OCI-M1 (cell line): ENCODE data around the gene AVPR2.

Source experiments
- DNase-seq: peaks from one replicate; lab custom pipeline; 2025; lab: John Stamatoyannopoulos, UW

The AVPR2 gene

DNA sequence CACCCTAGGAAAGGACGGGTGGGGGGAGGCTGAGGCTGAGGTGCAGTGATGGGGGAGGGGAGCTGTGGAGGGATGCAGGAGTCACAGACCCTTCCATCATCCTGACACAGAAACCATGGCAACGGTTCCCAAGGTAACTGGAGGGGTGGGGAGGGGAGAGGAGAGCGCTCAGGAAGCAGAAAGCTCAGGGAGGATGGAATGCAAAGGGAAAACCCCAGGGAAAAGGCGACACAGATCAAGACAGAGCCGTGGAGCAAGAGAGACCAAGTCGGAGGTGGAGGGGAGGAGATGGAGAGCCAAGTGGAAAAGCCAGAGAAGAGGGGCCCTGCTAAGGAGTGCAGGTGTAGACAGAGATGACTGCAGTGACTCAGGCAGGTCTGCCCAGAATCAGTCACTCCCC, 33.0 kb upstream of the AVPR2 start:
- no peak for DNase-seq

DNA sequence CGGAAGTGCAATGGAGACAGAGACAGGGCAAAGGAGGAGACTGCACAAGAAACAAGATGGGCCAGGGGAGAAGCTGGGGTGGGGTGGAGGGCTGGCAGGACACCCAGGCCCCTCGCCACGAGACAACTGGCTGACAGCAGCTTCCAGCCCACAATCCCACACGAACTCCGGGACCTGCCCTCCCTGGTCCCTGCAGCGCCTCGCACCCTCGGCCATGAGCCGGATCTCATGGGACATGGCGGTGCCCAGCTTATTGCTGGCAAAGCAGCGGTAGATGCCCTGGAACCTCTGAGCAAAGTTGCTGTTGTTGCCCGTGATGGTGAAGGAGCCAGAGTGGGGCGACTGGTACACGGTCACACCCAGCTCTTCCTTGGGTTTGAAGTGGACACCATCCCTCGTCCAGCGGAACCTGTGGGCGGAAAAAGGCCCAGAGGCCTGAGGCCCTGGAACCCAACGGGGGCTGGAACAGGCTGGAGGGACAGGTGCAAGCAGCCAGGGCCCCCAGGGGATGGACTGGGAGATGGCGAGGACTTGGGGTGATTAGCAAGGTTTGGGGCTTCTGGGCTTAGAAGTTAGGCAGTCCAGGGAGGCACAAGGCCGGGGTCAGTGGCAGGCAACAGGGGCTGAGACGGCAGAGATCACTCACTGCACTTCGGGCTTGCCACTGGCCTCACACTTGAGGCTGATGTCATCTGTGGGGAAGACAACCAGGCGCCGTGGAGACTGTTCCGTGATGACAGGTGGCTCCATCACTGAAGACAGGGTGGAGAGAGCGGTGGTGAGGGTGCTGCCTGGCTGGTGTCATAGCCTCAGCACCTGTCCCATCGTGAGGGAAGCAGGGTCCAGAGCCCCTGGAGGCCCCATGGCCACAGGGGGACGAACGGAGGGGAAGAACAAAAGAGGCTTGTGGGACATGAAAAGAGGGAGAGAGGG, 32.3 kb upstream of the AVPR2 start:
- no peak for DNase-seq

DNA sequence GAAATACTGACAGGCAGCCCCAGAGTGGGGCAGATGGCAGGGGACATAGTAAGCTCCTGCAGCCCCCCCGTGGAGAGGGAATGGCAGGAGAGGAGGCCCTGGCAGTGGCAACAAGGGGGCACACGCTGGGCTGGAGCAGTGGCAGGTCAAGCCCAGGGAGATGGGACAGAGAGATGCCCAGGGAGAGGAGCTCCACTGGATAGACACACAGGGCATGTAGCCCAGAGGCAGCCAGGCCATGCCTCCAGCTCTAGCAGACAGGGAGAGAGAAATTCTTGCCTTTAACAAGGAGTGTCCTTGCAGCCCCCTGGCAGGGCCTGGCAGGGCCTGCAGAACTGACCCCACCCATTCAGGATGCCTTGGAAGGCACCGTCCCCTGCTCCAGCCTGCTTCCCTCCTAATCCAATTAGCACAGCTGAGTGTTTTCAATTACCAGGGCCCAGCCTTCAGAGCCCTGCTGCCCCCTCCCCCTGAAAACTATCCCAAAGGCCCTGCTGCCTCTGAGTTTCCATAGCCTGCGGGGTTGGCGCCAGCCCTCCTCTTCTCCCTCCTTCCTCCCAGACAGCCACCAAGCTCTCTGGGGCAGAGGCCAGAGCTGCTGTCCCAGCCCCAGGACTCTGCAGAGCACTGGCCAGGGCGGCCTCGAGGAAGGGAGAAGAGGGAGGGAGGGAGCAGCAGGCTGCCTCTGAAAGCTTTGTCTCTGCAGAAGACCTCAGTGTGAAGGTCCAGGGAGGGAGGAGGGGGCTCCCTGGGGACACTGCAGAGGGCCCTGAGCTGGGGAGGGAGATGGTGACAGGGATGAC, 31.0 kb upstream of the AVPR2 start:
- no peak for DNase-seq

DNA sequence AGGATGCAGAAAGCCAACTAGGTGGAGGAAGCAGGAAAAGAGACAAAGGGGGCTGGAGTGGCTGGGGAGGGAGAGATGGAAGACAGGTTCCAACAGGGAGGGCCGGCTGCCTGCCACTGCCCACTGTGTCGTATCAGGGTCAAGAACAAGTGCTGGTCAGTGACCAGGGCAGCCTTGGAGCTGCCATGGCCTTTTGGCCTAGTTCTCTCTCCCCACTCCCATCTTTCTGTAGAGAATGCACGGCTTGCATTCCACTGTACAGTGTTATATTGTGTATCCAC, 30.4 kb upstream of the AVPR2 start:
- DNase-seq: no peak

DNA sequence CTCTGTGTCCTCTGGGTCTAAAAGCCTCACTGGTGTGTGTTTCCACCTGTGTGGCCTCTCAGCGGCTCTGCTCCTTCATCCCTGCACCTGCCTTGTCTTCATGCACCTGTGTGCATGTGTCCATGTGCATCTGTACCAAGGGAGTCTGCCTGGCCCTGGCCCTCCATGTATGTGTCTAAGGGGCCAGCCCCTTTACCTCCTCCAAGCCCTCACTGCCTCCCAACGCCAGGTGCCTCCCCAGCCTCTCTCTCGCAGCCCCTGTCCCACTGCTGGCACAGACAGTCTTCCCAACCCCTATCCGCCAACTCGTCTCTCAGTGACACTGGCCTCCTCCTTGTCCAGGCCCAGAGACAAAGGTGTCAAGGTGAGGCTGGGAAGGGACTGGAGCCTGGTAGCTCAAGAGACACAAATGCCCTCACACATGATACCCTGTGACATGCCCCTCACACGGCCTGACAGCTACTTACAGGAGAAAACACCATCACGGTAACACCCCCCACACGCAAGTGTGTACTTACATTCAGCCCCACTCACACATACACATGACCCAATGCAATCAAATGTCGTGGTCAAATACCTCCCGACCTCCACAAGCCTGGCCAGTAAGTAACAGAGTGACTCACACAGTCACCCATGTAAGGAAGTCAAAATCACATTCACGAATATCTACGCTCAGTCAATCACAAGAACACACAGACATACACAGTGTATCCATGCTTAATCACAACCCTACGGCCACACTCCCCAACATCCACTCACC, 29.9 kb upstream of the AVPR2 start:
- DNase-seq: no peak

DNA sequence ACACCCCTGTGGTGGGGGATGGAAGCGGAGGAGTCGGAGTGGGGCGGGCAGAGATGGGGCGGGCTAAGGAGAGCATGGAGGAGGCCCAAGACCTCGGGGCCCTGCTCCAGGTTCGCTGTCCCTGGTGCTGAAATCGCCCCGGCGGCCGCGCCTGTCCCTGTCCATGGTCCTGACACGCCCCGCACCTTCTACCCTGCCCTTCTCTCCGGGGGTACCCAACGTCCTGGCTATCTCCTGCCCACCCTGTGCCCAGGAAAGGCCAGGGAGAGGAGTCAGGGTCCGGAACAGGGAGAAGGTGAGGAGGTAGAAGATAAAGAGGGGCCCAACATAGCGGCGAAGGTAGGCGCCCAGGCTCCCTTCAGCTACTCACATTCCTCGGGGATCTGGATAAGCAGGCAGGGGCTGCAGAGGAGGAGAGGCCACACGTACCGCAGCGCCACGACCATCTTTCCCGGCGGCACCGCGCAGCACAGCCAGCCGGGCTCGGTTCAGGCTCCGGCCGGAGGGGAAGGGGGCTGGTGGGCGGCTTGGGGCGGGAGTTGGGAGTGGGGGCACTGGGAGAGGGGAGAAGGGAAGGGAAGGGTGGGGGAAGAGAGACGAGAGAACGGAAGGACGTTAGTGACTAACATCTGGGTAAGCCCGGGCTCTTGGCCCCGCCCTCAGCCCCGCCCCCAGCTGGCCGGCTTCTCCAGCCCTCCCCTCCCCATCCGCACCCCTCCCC, 28.9 kb upstream of the AVPR2 start:
- DNase-seq: peak; percentile 82

DNA sequence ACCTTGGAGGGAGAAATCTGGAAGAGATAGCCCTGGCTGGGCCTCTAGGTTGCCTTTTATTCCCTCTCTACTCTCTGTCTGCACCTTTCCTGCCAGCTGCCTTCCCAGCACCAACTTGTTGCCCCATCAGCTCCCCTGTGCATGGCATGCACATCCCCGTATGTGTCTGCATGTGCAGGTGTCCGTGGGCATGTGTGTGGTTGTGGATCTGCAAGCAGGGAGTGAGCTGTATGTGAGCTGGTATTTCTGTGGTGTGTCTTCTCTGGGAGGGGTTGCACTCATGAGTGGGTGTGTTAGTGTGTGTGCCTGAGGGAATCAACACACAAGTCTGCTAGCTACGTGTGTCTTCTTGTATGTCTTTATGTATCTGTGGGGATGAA, 28.4 kb upstream of the AVPR2 start:
- DNase-seq: no peak

DNA sequence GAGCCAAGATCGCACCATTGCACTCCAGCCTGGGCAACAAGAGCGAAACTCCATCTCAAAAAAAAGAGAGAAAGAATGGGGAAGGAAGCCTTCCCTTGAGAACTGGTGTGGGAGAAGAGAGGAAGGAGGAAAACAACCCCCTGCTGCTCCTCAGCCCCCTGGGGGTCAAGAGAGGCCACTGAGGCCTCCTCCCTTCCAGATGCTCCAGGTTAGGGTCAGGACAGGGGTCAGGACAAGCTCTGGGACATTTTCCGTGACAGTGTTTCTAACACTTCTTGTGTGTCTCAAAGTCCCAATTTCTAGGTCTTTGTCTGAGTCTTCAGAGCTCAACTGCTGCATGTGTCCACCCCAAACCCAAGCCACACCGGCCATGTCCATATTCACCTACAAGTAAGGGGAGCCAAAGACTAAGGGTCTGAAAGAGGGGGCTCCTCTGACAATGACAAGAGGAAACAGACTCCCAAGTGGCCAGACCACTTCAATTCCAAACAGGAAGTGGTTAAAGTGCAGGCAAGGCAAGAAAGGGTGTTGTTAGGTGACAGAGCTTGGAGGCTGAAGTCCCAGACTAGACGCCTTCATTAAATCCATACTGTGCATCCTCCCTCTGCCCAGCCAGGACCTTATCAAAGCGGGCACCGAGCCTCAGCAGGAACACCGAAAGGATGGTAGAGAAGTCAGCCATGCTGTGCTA, 26.8 kb upstream of the AVPR2 start:
- DNase-seq: no peak

DNA sequence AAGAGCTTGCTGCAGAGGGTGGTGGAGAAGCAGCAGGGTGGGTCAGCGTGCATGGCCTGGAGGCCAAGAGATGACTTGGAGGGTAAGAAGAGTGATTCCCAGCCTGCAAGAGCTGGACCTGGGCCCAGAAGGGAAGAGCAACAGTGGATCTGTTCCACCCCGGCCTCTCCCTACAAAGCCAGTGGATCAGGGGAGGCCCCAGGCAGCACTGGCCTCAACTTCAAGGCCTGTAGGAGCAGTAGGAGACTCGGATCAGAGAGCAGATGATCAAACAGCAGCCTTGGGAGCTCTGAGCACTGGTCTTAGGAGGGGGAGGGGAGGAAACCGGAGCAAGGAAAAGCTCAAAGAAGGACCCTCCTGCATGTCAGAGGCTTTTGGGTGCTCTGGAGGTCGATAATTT, 26.1 kb upstream of the AVPR2 start:
- DNase-seq: no peak

DNA sequence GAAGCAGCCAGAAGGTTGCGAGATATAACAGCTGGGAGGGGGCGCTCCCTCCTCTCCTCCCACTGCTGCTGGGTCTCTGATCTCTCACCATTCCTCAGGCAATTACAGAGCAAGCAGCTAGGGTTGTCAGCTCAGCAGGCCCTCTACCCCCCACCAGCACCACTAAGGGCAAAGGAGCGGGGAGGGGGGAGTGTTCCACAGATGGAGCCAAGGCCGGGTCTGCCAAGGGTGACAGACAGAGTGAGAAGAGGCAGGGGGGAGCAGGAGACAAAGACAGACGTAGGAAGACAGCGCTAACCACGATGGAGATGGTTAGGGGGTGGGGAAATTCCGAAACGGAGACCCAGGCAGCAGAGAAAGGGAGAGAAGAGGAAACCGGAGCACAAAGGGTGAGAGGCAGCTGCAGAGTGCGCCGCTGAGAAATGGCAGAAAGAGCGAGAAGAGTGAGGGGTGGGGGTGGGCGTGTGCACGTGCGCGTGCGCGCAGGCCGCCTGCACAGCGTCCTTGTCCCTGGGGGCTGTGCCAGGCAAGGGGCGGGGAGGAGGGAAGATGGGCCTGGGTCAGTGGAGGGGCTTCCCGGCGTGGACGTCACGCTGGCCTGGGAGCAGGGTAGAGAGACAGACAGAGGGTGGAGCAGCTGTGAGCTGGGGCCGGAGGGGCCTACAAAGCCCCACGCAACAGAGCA, 25.4 kb upstream of the AVPR2 start:
- no peak for DNase-seq

DNA sequence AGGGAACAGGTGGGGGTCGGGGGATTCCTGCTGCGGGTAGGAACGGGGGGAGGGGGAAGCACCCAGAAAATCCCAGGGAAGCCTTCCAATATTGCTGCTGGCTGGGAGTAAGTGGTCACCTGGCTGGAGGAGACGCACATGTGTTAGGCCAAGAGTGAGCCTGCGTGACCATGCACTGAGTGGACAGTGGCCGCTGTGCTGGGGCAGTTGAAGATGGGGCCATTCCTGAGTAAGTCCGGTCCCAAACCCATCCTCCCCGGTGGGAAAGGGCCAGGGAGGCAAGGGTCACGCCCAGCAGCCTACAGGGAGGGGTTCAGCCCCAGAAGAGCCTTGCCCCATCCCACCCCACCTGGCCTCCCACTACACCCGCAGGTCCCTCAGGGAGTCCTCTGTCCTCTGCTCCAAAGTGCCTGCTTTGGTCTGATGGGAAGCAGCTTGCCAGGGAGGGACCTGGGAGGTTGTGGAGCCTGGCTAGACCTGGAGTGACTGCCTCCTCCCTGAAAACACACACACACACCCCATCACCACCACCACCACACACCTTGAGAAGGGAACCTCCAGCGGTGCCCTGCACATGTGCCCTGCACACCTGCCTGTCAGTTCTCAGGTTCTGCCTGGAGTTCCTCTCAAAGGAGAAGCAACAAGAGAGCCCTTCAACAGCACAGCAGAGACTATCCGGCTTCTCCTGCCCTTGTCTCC, 24.6 kb upstream of the AVPR2 start:
- DNase-seq: no peak

DNA sequence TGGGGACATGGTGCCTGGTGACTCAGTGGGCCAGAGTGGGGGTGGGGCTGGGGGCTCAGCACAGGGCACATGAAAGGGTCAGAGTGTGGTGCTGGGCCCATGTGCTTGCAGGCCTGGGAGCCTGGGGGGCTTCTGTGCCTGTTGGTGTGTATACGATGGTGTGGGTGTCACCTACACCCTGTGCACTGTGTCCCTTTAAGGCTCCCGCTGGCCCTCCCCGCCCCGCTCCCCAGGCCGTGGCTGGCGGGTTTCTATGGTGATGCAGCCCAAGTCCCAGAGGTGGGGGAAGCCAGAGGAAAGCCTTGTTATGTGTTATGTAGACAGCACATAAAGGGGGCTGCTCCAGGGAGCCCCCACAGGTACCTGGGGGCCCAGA, 24.0 kb upstream of the AVPR2 start:
- no peak for DNase-seq

DNA sequence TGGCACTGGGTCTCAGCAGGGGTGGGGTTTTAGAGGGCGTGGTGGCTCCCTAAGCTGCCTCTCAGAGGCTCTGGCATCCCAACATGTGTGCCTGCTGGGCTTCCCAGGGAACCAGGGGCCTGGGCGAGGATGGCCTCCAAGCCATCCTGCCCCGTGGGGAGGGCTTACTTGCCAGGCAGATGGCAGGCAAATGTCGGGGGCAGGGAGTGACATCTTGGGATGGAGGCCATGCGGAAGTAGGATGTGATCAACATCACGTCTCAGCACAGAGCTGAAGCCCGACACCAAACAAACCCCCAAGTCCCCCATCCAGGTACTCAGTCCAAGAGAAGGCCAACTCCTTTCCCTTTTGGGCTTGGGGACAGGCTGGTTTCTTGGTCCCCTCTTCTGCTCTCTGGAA, 23.2 kb upstream of the AVPR2 start:
- no peak for DNase-seq

DNA sequence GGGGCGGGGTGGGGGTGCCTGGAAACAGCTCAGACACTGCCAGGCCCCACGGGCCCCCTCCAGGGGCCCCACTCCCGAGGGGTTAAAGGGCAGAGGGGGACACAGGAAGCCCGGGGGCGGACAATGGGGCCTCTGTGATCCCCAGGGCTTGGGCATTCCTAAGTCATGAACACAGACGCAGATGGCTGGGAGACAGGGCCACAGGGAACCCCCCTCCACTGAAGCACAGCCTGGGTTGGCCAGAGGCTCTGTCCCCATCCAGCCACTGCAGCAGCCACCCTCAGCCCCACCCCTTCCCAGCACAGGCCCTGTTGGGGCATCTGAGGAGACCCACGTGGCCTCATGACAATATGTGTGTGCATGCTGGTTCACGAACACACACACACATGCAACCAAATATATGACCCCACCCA, 22.4 kb upstream of the AVPR2 start:
- DNase-seq: no peak

DNA sequence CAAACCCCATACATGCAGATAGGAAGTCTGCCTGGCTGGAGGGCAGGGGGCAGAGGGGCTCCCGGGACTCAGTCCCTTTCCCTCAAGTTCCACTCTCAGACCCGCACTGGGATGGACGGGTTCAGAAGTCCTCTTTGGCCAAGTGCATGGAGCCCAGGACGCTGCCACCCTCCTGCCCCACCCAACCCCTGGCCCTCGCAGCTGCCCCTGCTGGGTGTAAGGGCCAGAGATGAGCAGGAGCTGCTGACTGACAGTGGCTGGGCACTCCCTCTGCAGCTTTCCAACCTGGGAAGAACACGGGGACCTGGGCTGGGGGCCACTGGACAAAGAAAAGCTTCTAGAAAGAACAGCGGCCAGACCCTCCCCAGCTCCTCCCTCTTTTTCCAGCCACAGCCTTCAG, 21.9 kb upstream of the AVPR2 start:
- DNase-seq: no peak

DNA sequence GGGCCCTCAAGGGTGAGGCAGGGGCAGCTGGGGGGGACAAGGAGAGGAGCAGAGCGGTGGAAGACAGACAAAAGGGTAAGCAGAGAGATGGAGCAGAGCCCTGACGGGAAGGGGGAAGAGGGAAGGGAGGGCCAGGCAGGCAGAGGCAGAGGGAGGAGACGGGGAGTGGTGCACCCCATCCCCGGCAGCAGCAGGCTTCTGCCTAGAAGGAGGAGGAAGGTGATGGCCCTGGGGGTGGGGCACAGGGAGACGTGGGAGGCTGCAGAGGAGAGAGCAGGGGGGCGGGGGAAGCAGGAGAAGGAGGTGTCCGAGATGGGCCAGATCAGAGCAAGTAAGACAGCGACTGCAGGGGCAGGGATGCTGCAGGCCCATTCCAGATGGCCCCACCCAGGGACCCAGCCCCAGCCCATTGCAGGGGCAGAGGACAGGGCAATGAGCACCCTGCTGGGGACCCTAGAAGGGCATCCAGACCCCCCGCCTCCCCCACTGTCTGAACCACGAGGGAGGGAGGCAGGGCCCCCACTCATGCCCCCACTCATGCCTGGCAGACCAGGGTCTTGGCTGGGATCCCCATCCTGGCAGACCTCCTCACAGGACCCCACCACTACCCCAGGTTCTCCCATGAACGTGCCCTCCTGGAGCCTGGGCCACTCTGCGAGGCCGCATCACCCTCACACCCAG, 21.2 kb upstream of the AVPR2 start:
- DNase-seq: no peak

DNA sequence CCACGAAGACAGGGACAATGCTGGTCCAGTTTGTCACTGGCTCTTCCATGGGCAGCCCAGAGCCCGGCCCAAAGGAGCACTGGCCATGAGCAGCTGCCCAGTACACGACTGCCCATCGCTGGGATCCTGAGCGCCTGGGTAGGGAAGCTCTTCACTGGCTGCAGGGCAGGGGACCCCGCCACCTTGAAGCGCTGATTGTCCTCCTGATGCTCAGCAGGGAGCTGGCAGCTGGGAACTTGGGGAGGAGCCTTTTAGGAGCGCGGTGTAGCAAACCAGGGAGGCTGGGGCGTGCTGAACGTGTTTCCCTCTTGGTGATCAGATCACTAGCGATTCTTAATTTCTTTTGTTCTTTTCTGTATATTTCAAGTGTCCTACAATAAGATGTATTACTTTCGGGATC, 20.3 kb upstream of the AVPR2 start:
- DNase-seq: no peak

DNA sequence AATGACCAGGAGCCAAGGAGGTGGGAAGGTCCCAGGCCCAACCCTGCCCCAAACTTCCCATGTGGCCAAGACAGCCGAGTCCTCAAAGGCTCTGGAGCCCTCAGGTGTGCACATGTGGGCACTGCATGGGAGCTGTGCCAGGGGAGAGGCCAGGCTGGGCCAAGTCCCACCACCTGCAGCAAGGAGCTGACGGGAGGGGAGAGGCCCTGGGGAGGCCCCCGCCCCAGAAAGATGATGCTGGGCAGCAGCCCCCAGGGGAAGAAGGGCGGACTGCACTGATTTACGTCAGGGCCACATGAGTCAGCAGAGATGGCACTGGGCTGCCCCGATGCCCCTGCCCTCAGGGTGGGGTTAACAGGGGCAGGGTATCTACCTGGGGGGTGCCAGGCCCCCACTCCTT, 19.9 kb upstream of the AVPR2 start:
- DNase-seq: peak; percentile 26

DNA sequence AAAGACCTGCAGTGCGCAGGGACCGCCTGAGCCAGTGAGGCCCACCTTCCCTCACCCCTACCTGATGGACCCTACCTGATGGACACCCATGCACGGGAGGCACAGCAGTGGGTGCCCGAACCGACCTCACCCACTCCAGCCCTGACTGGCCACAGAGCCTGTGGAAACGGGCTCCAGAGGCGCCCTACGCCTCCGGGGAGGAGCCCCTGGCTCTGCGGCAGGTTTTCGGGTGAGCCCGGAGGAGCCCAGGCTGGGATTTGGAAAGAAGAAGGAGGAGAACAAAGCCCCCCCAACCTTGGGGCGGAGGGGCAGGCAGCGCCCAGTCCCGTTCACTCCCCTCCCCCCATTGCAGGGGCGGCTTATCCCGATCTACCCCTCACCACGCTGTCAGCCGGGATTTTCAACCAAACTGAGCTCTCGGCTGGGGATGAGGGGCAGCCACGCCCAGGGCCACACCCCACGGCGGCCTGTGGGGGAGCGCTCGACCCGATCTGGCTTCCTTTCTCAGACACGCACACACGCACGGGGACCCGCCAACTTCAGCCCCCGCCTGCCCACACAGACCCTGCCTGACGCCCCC, 19.2 kb upstream of the AVPR2 start:
- no peak for DNase-seq
